Right lobe of liver (tissue), 6 donors: ENCODE results near the gene MINDY3. TPM values are rescaled to one million over a fixed set of nuclear protein-coding genes. Genes with fewer than 3 reads are reported as not detected.

ENCODE experiments used
- ATAC-seq, 4 donors: fragments of 200-7000 bp; cut with Tn5 transposase; one replicate each; pipeline ENCODE4 v1.9.1; 2020; ENCODE audit warnings: mild to moderate bottlenecking in 4 of 4, moderate library complexity in 4 of 4
- DNase-seq, 3 donors: peaks; one replicate each; pipeline ENCODE4 v3.0.0-alpha.2; 2020
- H3K27ac ChIP-seq, 3 donors: fragments of 200-600 bp; one replicate each; pipeline ENCODE4 v1.8.0; 2022
- H3K27me3 ChIP-seq, 2 donors: fragments of 200-600 bp; one replicate each; pipeline ENCODE4 v1.8.0; 2022
- H3K36me3 ChIP-seq, 4 donors: fragments of 200-600 bp; sonication (generic) in 1 of 4; one replicate each; pipeline versions ENCODE4 v1.5.1 to v1.8.0; 2017 to 2022; ENCODE audit warnings: control low read depth in 1 of 4
- H3K4me1 ChIP-seq, 4 donors: fragments of 200-600 bp; sonication (generic) in 1 of 4; one replicate each; pipeline versions ENCODE4 v1.5.1 to v1.8.0; 2017 to 2022; ENCODE audit warnings: control low read depth in 1 of 4
- H3K4me3 ChIP-seq, 3 donors: fragments of 200-600 bp; one replicate each; pipeline ENCODE4 v1.8.0; 2022
- H3K9me3 ChIP-seq, 4 donors: fragments of 200-600 bp; sonication (generic) in 1 of 4; one replicate each; pipeline versions ENCODE4 v1.5.1 to v1.8.0; 2017 to 2022; ENCODE audit warnings: control low read depth in 1 of 4
- POLR2A ChIP-seq: fragments of 450-650 bp; IDR thresholded peaks from one replicate; pipeline ENCODE4 v1.6.1; 2017; ENCODE audit warnings: antibody characterized with exemption, mild to moderate bottlenecking
- WGBS: methylation state at CpG from one replicate; pipeline ENCODE4 v1.1.6; 2018; ENCODE audit warnings: low coverage, low lambda C conversion rate; ENCODE audit not compliant: insufficient coverage; ENCODE audit errors: missing lambda C conversion rate; 5-methylcytosine and 5-hydroxymethylcytosine counted together
- intact Hi-C, 2 donors: fragments of 100-400 bp; cut with DNase I; formaldehyde crosslinking; loops; one replicate each; pipeline versions ENCODE4 v1.11.2 to v1.14.1; 2022
- total RNA-seq, 6 experiments: library from RNA; depleted of rRNA in 2 of 6; stranded (reverse); fragments of >200 nt in 2 of 6; fragmentation: NEBNext Ultra II Directional in 3 of 6; extraction: Animal tissue kit (Norgen Biotek cat#: 25700) in 3 of 6; gene quantifications; one replicate each; pipeline versions ENCODE4 v1.1.0 to v1.2.4, GENCODE V29; 2016 to 2023
- TF ChIP-seq, protein P1 (sequence below), 4 donors: fragments of 200-600 bp in 3 of 4; fragments of 450-650 bp in 1 of 4; IDR thresholded peaks; one replicate each; pipeline versions ENCODE4 v1.5.1 to v1.8.0; 2016 to 2022; ENCODE audit warnings: antibody characterized with exemption in 4 of 4, mild to moderate bottlenecking in 2 of 4
- donor health status: DM: no; HTN: yes; CAD: no.
- donor health status: DM: no; HTN: no; CAD: no.
- donor health status: DM: no; HTN: no; CAD: no.
- donor health status: DM: no; HTN: yes; CAD: no.
- donor health status: DM: no; HTN: yes; CAD: no.

The MINDY3 gene
- total RNA-seq, 6 experiments from 2014 or later, result 11.6 to 15.5 (median 12.4) TPM

DNA sequence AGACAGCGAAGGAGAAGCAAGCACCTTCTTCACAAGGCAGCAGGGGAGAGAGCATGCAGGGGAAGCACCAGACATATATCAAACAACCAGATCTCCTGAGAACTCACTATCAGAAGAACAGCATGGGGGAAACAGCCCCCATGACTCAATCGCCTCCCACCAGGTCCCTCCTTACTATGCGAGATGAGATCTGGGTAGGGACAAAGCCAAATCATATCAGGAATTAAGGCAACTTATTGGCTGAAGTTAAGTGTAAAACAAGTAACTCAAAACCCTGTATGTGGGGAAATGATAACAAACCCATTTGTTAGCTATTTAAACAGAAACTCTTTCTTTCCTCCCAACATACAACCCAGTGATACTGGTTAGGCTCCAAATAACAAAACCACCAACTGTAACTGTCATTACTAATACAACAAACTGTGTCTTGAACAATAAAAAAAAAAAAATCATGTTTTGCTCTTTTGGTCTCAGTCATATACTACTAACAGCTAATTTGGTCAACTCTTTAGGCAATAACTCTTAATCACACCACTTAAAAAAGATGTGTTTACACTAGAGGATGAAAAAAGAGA lies 57.8 kb downstream of the MINDY3 start:
- WGBS, result 90% methylated on average over 3 of the region's 3 CpGs

DNA sequence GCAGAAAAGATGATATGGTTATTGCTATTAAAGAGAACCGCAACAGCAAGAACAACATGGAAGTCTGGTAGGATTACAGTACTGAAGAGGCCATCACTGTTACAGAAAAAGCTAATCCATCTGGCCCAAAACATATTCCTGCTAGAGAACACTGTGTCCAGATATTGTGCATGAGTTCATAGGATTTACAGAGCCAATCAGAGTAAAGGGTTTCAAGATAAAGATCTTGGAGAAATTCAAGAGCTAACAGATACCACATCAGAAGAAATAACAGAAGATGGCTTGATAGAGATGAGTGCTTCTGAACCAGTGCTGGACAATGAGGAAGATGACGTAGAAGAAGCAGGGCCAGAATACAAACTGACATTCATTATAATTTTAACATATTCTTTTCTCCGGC lies 58.7 kb downstream of the MINDY3 start:
- TF ChIP-seq, protein P1, sequence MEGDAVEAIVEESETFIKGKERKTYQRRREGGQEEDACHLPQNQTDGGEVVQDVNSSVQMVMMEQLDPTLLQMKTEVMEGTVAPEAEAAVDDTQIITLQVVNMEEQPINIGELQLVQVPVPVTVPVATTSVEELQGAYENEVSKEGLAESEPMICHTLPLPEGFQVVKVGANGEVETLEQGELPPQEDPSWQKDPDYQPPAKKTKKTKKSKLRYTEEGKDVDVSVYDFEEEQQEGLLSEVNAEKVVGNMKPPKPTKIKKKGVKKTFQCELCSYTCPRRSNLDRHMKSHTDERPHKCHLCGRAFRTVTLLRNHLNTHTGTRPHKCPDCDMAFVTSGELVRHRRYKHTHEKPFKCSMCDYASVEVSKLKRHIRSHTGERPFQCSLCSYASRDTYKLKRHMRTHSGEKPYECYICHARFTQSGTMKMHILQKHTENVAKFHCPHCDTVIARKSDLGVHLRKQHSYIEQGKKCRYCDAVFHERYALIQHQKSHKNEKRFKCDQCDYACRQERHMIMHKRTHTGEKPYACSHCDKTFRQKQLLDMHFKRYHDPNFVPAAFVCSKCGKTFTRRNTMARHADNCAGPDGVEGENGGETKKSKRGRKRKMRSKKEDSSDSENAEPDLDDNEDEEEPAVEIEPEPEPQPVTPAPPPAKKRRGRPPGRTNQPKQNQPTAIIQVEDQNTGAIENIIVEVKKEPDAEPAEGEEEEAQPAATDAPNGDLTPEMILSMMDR (IDR thresholded peaks at IDR 0.05), result no peak
- no peak for TF ChIP-seq POLR2A
- no peaks in the 10 kb centered on the region for H3K9me3 ChIP-seq
- WGBS, result 94% methylated on average over 3 of the region's 3 CpGs
- no peaks in the 10 kb centered on the region for H3K4me1 ChIP-seq
- no peak overlapping the region for H3K4me3 ChIP-seq
- intact Hi-C loops, result no loop called here
- no peak overlapping the region for H3K27ac ChIP-seq
- DNase-seq (no peak), ATAC-seq (no peak)
- peaks cover 0 to 6% (median 3%) of the 10 kb centered on the region in 4 donors for H3K36me3 ChIP-seq
- no peaks in the 10 kb centered on the region for H3K27me3 ChIP-seq

More for the DNA sequence above, 57.8 kb downstream of the MINDY3 start:
- H3K9me3 ChIP-seq, result no peaks in the 10 kb centered on the region
- no peaks in the 10 kb centered on the region for H3K27me3 ChIP-seq
- no peak overlapping the region for H3K27ac ChIP-seq
- ATAC-seq, result no peak
- TF ChIP-seq POLR2A, result no peak
- TF ChIP-seq, protein P1 (IDR thresholded peaks at IDR 0.05), result no peak
- H3K4me3 ChIP-seq, result no peak overlapping the region
- H3K4me1 ChIP-seq, result no peaks in the 10 kb centered on the region
- intact Hi-C loops, result no loop called here
- peaks cover 0 to 6% (median 3%) of the 10 kb centered on the region in 4 donors for H3K36me3 ChIP-seq
- DNase-seq, result no peak

DNA sequence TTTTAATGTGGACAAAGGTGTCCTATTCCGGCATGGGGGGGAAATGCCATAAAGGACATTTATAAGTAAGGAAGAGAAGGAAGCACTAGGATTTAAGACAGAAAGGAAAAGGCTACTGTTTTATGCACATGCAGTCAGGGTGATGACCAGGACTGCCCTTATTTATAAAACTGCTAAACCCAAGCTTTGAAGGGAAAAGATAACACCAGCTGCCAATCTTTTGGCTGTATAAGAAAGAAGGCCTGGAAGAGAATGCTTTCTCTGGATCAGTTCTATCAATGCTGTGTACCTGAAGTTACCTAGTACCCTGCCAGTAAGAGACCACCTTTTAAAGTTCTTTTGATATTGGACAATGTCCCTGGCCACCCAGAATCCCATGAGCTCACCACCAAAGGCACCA lies 59.2 kb downstream of the MINDY3 start:
- no peak overlapping the region for H3K27ac ChIP-seq
- TF ChIP-seq POLR2A, result no peak
- TF ChIP-seq, protein P1 (IDR thresholded peaks at IDR 0.05), result no peak
- WGBS, result 80% methylated on average over 1 of the region's 1 CpG
- H3K4me3 ChIP-seq, result no peak overlapping the region
- DNase-seq, result no peak
- peaks cover 0 to 6% (median 3%) of the 10 kb centered on the region in 4 donors for H3K36me3 ChIP-seq
- intact Hi-C loops, result no loop called here
- no peak for ATAC-seq
- H3K27me3 ChIP-seq, result no peaks in the 10 kb centered on the region
- H3K9me3 ChIP-seq, result no peaks in the 10 kb centered on the region
- no peaks in the 10 kb centered on the region for H3K4me1 ChIP-seq

DNA sequence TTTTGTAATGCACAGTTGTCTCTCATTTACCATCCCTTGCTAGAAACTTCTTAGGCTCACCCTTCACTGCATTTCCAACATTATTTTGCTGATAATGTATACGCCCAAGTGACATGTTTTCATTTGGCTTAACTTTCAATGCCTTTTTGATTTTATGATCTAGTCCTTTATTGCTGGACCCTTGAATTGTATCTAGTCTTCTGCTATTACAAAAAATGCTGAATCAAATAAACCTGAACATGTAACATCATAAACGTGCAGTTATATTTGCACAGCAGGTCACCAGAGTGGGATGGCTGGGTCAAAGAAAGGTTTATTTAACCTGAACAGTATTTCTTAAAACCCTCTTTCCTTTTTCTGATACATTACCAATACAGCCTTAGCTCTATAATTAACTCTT lies 63.0 kb downstream of the MINDY3 start:
- intact Hi-C loops, result no loop called here
- H3K4me3 ChIP-seq, result no peak overlapping the region
- 51% methylated on average over 2 of the region's 2 CpGs for WGBS
- H3K27me3 ChIP-seq, result no peaks in the 10 kb centered on the region
- ATAC-seq (no peak), DNase-seq (no peak)
- TF ChIP-seq, protein P1 (IDR thresholded peaks at IDR 0.05), result no peak
- no peak for TF ChIP-seq POLR2A
- H3K4me1 ChIP-seq, result no peaks in the 10 kb centered on the region
- H3K9me3 ChIP-seq, result no peaks in the 10 kb centered on the region
- no peak overlapping the region for H3K27ac ChIP-seq
- H3K36me3 ChIP-seq, result peaks cover 0 to 6% (median 3%) of the 10 kb centered on the region in 4 donors
